Measurements from ENCODE around the gene TBL1X. TPM values are rescaled to one million over a fixed set of nuclear protein-coding genes. Genes with fewer than 3 reads are reported as not detected.

Gene TBL1X
- total RNA-seq, 1 donor from 2014 or later: 6.5 TPM

GRCh38 chrX:9488586-9488985 lies 23.7 kb downstream of the TBL1X start:
- no peak for TF ChIP-seq CTCF (IDR thresholded peaks at IDR 0.05; ENCODE audit: partially characterized antibody, unreplicated experiment)
- H3K9me3 Mint-ChIP-seq (ENCODE audit: unreplicated experiment): peaks cover 1% of the 10 kb centered on the region
- H3K27me3 Mint-ChIP-seq (ENCODE audit: unreplicated experiment): no peaks in the 10 kb centered on the region
- H3K36me3 Mint-ChIP-seq (ENCODE audit: unreplicated experiment): no peaks in the 10 kb centered on the region
- H3K27ac Mint-ChIP-seq (ENCODE audit: unreplicated experiment): no peak overlapping the region
- H3K4me1 Mint-ChIP-seq (ENCODE audit: low read depth, unreplicated experiment): no peaks in the 10 kb centered on the region
- no peak for DNase-seq
- H3K4me3 Mint-ChIP-seq (ENCODE audit: unreplicated experiment): no peak overlapping the region

- TF ChIP-seq CTCF (IDR thresholded peaks at IDR 0.05; ENCODE audit: partially characterized antibody, unreplicated experiment): no peak
- Mint-ChIP-seq H3K4me3 (ENCODE audit: unreplicated experiment) (no peak overlapping the region), H3K27ac (ENCODE audit: unreplicated experiment) (no peak overlapping the region), H3K9me3 (ENCODE audit: unreplicated experiment) (peaks cover 1% of the 10 kb centered on the region), H3K27me3 (ENCODE audit: unreplicated experiment) (no peaks in the 10 kb centered on the region), H3K4me1 (ENCODE audit: low read depth, unreplicated experiment) (no peaks in the 10 kb centered on the region), H3K36me3 (ENCODE audit: unreplicated experiment) (no peaks in the 10 kb centered on the region)
- DNase-seq: no peak
These were observed 24.4 kb downstream of the TBL1X start for GRCh38 chrX:9489234-9489633.

- H3K27ac Mint-ChIP-seq (ENCODE audit: unreplicated experiment): no peak overlapping the region
- no peak for TF ChIP-seq CTCF (IDR thresholded peaks at IDR 0.05; ENCODE audit: partially characterized antibody, unreplicated experiment)
- H3K4me3 Mint-ChIP-seq (ENCODE audit: unreplicated experiment): no peak overlapping the region
- H3K4me1 Mint-ChIP-seq (ENCODE audit: low read depth, unreplicated experiment): no peaks in the 10 kb centered on the region
- no peak for DNase-seq
- no peaks in the 10 kb centered on the region for H3K36me3 Mint-ChIP-seq (ENCODE audit: unreplicated experiment)
- H3K27me3 Mint-ChIP-seq (ENCODE audit: unreplicated experiment): no peaks in the 10 kb centered on the region
- H3K9me3 Mint-ChIP-seq (ENCODE audit: unreplicated experiment): peaks cover 1% of the 10 kb centered on the region
These were observed 28.0 kb downstream of the TBL1X start for GRCh38 chrX:9492901-9493300.

DNA sequence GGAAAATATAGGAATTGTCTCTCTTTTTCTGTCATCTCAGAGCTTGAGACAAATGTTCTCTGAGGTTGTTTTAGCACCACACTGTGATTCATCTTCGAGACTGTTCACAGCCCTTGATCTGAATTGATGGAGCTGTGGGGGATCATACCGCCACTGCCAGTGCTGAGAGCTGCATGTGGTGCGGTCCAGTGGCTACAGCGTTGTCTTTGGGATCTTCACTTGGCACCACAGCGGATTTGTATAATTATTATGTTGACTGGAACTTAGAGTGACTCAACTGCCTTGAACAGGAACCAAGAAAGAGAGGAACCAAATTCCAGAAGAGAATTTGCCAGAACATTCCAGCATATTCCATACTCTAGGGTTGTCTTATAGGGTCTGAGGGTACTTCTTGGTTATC lies 29.1 kb downstream of the TBL1X start:
- no peak overlapping the region for H3K4me3 Mint-ChIP-seq (ENCODE audit: unreplicated experiment)
- TF ChIP-seq CTCF (IDR thresholded peaks at IDR 0.05; ENCODE audit: partially characterized antibody, unreplicated experiment): no peak
- DNase-seq: no peak
- H3K36me3 Mint-ChIP-seq (ENCODE audit: unreplicated experiment): no peaks in the 10 kb centered on the region
- peaks cover 1% of the 10 kb centered on the region for H3K9me3 Mint-ChIP-seq (ENCODE audit: unreplicated experiment)
- no peaks in the 10 kb centered on the region for H3K4me1 Mint-ChIP-seq (ENCODE audit: low read depth, unreplicated experiment)
- H3K27ac Mint-ChIP-seq (ENCODE audit: unreplicated experiment): no peak overlapping the region
- H3K27me3 Mint-ChIP-seq (ENCODE audit: unreplicated experiment): no peaks in the 10 kb centered on the region

DNA sequence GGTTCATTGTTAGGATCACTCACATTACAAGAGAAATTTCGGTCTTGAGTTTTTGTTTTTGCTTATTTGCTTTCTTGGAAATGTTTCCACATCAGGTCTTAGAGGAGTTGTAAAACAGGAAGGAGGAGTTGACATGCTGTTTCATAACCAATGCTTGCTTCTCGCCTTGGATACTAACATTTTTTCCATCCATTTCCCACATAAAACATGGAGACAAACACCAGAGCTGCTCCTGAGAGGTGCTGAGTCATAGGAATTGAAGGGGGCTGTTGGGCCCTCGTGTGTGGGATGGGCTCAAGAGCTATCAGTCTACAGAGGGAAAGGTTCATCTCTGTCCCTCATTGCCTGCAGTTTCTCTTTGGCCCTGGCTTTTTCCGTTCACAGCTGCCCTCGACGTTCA lies 29.9 kb downstream of the TBL1X start:
- H3K4me1 Mint-ChIP-seq (ENCODE audit: low read depth, unreplicated experiment): no peaks in the 10 kb centered on the region
- no peak overlapping the region for H3K4me3 Mint-ChIP-seq (ENCODE audit: unreplicated experiment)
- no peaks in the 10 kb centered on the region for H3K36me3 Mint-ChIP-seq (ENCODE audit: unreplicated experiment)
- peaks cover 2% of the 10 kb centered on the region for H3K27me3 Mint-ChIP-seq (ENCODE audit: unreplicated experiment)
- DNase-seq: no peak
- H3K27ac Mint-ChIP-seq (ENCODE audit: unreplicated experiment): no peak overlapping the region
- no peak for TF ChIP-seq CTCF (IDR thresholded peaks at IDR 0.05; ENCODE audit: partially characterized antibody, unreplicated experiment)
- H3K9me3 Mint-ChIP-seq (ENCODE audit: unreplicated experiment): peaks cover 1% of the 10 kb centered on the region
